Raji (cell line): ENCODE measurements around the gene DDX50.

ENCODE experiments used
- POLR2A ChIP-seq: IDR thresholded peaks from 2 replicates; pipeline ENCODE4 v1.6.1; 2011; ENCODE audit warnings: low read depth, low read length, control low read depth; ENCODE audit not compliant: insufficient read depth

Gene DDX50, protein sequence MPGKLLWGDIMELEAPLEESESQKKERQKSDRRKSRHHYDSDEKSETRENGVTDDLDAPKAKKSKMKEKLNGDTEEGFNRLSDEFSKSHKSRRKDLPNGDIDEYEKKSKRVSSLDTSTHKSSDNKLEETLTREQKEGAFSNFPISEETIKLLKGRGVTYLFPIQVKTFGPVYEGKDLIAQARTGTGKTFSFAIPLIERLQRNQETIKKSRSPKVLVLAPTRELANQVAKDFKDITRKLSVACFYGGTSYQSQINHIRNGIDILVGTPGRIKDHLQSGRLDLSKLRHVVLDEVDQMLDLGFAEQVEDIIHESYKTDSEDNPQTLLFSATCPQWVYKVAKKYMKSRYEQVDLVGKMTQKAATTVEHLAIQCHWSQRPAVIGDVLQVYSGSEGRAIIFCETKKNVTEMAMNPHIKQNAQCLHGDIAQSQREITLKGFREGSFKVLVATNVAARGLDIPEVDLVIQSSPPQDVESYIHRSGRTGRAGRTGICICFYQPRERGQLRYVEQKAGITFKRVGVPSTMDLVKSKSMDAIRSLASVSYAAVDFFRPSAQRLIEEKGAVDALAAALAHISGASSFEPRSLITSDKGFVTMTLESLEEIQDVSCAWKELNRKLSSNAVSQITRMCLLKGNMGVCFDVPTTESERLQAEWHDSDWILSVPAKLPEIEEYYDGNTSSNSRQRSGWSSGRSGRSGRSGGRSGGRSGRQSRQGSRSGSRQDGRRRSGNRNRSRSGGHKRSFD

DNA sequence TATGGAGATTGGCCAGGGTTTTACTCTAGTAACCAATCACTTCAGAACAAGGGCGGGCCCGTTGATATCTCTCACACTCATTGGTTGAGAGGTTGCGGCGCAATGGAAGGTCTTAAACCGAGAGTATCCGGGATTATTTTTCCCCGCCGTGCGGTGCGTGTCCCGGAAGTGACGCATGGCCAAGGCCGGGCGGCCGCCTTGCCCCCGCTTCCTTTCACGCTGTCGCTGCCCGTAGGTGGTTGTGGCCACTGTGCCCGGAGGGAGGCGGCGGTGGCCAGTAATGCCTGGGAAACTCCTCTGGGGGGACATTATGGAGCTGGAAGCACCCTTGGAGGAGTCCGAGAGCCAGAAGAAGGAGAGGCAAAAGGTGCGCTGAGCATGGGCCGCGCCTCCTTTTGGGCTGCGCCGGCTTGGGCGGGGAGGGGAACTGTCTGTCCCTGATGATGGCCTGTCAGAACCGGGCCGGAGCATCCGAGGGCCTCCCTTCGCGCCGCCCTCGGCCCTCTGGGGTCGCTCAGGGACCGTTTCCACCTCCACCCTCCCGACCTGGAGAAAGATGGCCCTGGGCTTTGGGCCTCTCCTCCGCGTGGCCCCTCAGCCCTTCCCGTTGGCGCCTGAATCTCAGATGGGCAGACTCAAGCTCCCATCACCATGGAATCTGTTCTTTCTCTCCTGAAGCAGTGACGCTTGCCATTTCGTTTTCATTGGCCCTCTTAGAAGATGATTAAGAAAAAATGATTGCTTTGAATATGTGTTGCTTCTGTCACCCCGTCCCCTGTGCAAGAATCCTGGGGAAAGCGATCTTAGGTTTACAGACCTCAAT, at the start of gene DDX50:
Gene DDX50, plus strand, starts transcription at position 211 of the 823 bp plus-strand sequence. Its CDS starts 70 bp downstream, at position 281.
- TF ChIP-seq POLR2A: peak; percentile 89

DNA sequence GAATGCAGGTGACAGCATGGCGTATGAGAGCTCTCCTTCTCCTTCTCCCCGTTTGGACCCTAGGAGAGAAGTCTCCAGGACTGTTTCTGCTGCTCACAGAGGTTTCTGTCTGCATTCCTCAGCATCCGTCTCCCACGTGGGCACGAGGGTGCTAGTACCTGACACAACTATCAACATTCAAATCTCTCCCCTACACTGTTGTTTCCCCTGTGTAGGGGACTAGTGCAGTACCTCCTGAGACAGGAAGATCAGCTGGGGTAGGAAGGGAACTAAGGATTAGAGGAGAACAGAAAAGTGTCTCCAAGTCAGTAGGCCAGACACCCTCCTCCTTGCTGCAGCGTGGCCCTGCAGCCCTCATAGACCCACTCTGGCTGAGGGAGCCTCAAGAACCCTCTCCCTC, 44.8 kb upstream of the DDX50 start:
- no peak for TF ChIP-seq POLR2A

DNA sequence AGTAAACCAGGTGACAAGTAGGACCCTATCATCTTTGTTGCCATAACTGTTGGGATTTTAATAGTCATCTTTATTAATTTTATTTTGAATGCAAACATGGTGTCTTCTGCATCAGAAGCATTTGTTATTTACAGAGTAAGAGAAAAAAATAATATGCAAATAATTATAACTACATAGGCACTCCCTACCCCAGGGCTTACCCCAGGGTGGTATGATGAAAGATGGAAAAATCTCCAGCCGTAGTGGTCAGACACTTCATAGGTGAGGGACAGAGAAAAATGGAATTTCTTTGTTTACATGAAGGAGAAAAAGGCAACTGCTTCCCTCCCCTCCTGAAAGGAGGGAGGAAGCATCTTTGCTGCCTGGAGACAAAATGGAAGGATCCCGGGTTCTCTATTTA, 44.1 kb upstream of the DDX50 start:
- no peak for TF ChIP-seq POLR2A

- no peak for TF ChIP-seq POLR2A
Measured at GRCh38 chr10:68861253-68861652, 39.9 kb upstream of the DDX50 start.

DNA sequence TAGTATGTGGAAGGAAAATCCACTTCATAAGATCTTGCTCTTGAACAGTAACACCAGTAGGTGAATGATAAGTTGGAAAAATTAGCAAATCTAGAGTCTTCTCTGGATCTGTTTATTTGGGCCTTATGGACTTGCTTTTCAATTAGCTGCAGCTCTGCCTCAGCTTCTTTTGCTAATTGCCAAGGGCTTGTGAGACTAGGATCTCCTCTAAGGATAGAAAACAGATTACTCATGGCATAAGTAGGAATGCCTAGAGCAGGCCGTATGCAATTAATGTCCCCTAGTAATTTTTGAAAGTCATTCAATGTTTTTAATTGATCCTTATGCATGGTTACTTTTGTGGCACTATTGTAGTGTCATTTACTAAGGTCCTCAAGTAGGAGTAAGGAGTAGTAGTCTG, 36.5 kb upstream of the DDX50 start:
- no peak for TF ChIP-seq POLR2A

DNA sequence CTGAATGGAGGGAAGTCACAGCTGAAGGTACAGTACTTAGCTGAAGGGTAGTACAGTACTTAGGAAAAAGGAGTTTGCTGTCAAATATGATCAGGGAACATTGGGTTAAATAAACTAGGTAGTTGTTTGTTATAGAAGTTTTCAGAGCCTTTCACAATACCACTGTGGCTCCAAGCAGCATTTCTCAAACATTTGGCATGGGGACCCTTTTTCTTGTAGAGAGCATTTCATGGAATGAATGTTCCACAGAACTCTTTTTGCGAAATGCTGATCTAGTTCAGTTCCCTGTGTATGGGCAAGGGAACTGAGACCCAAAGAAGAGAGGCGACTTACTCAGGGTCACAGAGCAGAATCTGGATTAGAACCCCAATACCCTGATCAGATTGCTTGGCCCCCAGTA, 31.5 kb upstream of the DDX50 start:
- TF ChIP-seq POLR2A: no peak

DNA sequence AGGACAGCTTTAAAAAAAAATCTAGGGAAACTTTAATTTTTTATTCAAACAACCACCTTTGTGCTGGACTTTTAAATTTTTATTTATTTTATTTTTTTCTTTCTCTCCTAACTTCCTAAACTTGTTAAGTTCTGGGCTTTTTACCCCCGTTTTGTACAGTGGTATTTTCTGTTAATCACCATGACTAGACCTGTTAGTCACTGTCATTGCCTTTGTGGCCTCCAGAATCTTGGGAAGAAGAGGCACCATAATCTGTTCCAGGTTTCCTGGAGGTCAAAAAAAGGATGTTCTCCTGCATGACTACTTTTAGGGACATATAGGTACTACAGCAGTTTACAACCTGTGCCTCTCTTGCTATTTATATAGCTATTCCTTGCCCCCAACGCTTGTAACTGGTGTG, 31.1 kb upstream of the DDX50 start:
- no peak for TF ChIP-seq POLR2A

- TF ChIP-seq POLR2A: no peak
Measured at GRCh38 chr10:68870545-68871104, 30.5 kb upstream of the DDX50 start.

DNA sequence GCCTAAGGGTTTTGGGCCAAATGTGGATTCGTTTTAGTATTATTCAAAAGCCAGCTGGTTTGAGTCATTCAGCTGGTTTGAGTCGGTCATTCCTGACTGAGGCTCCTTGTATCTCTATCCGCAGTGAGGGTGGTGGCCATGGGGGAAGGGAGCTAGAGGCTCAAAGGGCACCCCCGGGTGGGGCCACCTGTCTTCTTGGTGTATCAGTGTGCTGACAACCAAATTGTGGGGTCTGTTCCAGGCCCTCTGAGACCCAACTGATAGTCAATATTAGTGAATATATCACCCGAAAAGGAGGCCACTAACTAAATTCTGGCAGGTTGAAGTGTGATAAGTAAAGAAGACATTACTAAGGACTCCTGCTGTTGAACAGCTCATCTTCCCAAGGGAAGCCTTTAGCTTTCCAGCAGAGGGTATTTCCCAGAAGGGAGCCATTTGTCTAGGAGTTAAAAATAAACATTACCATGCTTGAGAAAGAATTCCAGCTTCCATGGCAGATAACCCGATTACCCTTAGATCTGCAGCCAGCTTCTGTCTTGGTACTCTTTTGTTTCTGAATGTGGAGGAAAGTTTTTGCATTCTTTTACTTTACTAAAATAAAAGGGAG, 29.9 kb upstream of the DDX50 start:
- TF ChIP-seq POLR2A: no peak

DNA sequence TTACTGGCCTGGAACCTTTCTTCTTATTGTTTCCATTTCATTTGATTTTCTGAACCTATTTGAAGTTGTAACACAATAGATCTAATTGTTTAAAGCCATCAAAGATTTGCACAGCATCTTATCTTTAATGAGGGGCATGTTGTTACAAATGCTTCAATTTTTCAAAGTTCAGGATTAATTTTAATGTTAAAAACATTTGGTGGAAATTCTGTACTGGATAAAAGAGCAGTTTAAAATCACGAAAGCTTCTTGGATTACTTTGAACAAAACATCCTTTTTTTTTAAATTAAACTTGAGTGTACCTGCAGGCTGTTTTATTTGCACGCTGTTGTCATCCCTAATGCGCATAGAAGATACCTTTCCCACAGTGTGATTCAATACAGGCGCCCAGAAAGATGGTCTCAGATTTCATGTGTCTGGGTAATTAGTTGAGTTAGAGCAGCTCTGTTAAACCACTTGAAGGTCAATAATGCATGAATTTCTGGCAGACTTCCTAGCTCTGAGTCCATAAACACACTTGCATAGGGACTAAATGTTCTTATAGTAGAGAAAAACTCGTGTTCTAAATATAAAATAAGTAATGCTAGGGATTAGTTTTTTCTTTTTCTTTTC, 29.3 kb upstream of the DDX50 start:
- TF ChIP-seq POLR2A: no peak

- TF ChIP-seq POLR2A: no peak
Measured at GRCh38 chr10:68876246-68877138, 24.6 kb upstream of the DDX50 start.

- no peak for TF ChIP-seq POLR2A
Measured at GRCh38 chr10:68877482-68878110, 23.5 kb upstream of the DDX50 start.

DNA sequence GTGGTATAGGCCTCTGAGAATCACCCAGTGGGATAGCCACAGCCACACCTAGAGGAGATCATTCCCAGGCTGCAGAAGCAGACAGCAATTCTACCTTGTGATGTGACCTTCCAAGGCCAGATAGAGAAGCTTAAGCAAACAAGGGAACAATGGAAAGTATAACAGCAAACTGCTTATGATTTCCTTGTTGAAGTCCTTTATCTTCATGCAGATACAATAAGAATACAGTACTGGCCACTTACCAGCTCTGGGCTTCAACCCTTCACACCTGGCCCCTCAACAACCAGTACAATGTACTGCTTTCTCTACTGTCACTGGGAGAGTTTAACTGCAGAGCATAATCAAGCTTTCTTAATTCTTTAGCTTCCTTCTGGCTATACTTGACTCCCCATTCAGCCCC, 22.6 kb upstream of the DDX50 start:
- no peak for TF ChIP-seq POLR2A
